Left kidney (tissue), 8 donors: ENCODE data around the gene BCAN. TPM values are rescaled to one million over a fixed set of nuclear protein-coding genes. Genes with fewer than 3 reads are reported as not detected.
"Not testable (repeated sequence)": the region's sequence is repeated elsewhere in the genome, so short reads cannot be mapped to it uniquely, and the experiment has no call there.

Experiments
- DNase-seq: peaks from one replicate; pipeline ENCODE4 v3.0.0-alpha.2; 2013
- long read RNA-seq, 8 donors: transcript quantifications; one replicate each; lab custom pipeline, GENCODE V29; 2026
- polyA plus RNA-seq: library from polyadenylated mRNA; unstranded; fragments of 120-200 nt; gene quantifications from one replicate; pipeline ENCODE4 v1.2.1, GENCODE V29; 2013; ENCODE audit not compliant: insufficient read length

The BCAN gene
- 0.08 TPM for polyA plus RNA-seq
- long read RNA-seq, donor 1 = 0 reads
- long read RNA-seq, donor 2, partial matches to known transcripts = 58 of 98 reads
- long read RNA-seq, donor 2, other reads (novel, unspliced or antisense) = 40 of 98 reads
- long read RNA-seq, donor 3 = 0 reads
- long read RNA-seq, donor 4 = 0 reads
- long read RNA-seq, donor 5 = 0 reads
- long read RNA-seq, donor 6 = 0 reads
- long read RNA-seq, donor 7 = 0 reads
- long read RNA-seq, donor 8 = 0 reads

- DNase-seq = no peak
Measured at GRCh38 chr1:156641761-156642264, at the start of gene BCAN. BCAN (plus strand) TSS chr1:156642117; CDS start chr1:156646055, 3,938 bp downstream.

DNA sequence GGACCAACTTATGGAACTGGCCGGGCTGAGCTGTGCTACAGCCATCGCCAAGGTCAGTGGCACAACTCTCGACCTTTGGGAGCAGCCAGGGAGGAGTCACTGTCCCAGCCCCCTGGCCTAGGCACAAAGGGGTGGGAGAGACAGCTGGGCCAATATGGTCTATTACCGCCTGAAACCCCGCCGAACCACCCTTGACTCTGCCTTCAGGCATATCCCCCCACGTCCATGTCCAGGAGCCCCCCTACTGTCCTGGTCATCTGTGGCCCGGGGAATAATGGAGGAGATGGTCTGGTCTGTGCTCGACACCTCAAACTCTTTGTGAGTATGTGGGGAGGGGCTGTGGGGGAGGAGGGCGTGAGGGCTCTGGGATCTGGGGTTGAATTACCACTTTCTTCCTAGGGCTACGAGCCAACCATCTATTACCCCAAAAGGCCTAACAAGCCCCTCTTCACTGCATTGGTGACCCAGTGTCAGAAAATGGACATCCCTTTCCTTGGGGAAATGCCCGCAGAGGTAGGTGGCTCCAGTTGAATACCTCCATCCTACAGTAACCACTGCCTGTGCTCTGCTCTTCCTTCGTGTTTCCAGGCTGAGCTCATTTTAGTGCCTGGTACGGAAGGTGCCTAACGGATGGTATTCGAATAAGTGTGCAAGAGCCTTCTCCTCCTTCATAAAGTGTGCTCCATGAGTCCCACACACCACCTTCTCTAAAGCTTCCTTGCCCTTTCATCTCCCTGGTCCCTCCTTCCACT is 49.6 kb upstream of the BCAN start:
- DNase-seq = no peak

DNA sequence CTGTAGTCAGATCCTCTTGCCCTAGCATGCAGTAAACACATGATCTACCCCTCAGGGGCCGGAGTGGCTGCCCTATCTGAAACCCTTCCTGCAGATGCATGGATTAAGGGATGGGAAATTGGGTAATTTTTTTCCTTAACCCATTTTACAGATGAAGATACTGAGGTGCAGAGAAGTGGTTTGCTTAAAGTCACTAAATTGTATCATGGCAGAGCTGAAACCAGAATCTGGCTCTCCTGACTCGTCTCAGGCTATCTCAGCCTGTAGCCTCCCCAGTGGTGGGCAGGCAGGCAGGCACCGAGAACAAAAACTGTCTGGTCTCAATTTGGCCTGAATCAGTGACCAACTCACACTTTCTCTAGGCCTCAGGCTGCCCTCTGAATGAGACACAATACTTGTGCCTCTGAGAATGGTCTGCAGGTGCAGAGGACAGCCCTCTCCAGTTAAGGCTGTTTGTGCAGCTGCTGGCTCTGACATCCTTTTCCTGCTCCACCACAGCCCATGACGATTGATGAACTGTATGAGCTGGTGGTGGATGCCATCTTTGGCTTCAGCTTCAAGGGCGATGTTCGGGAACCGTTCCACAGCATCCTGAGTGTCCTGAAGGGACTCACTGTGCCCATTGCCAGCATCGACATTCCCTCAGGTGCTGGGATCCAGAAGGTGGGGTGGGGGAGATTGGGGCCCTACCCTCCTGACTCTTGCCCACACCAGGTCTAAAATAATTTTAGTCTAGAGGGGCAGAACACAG is 48.8 kb upstream of the BCAN start:
- DNase-seq = no peak

- DNase-seq = no peak
Measured at GRCh38 chr1:156593661-156593989, 48.3 kb upstream of the BCAN start.

DNA sequence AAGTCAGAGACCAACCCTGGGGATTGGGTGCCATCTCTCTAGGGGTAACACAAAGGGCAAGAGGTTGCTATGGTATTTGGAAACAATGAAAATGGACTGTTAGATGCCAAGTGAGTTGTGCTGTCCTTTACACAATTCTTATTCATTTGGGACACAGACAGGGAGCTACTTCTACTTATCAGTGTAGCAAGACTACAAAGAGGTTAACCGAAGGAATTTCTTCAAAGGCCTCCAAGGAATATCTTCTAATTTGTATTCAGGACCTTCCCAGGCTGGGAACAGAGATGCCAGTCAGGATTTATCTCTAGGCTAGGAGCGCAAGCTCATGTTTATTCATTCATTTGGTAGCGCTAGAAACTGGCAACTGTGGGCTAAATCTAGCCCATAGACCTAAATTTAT is 47.7 kb upstream of the BCAN start:
- DNase-seq = no peak

DNA sequence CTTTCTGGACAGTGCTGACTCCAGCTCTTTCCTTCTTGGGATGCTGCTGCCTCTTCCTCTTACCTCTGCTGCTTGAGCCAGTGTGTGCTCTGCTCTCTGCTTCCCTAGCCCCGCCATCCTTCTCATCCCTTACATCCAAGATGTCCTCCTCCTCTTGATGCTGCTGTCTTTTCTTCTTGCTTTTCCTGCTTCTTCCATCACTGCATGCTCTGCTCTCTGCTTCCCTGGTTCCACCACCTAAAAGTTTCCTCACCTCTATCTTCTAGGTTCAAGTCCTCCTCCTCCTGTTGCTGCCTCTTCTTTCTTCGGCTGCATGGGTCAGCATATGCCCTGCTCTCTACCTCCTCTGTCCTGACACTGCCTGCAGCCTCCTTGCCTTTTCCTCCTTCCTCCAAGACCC is 46.9 kb upstream of the BCAN start:
- no peak for DNase-seq

GRCh38 chr1:156596426-156596825 is 45.5 kb upstream of the BCAN start:
- no peak for DNase-seq

DNA sequence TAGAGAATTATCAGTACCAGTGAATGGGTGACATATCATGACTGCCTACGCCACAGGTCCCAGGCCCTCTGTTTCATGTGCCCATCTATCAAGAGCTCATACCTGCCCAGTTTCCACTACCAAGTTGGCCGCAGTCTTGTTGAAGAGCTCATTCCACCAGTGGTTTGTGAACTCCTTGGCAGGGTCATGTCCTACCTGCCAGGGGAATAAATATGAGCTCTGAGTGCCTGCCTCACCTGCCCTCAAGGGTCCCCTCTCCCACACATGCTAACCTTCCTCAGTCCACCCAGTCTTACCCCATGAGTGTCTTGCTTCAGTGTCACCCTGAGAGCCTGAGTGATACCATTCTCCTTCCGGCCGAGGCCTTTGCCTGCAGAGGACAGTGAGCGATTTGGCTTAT is 43.8 kb upstream of the BCAN start:
- DNase-seq = no peak

DNA sequence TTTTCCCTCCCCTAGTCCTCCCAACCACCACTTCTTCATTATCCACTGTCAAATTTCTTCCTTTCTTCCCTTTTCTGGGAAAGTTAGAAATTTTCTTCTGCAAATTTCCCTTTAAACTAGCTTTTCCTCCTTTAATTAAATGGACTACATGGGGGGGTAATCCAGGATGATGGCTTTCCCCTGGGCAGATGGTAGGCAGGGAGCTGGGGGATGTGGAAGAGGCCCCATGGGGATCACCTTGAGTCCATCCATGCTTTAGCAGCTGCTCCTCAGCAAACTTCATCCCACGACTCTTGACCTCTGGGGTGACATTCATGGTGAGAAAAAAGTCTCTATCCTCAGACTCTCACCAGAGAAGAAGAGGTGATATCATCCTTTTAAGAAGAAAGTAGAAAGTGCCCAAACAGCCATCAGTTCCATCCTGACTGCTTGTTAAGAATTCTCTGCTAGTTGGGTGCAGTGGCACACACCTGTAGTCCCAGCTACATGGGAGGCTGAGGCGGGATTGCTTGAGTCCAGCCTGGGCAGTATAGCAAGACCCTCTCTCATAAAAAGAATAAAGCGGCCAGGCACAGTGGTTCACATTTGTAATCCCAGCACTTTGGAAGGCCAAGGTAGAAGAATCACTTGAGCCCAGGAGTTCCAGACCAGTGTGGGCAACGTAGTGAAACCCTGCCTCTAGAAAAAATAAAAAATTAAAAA is 43.0 kb upstream of the BCAN start:
- DNase-seq = no peak

DNA sequence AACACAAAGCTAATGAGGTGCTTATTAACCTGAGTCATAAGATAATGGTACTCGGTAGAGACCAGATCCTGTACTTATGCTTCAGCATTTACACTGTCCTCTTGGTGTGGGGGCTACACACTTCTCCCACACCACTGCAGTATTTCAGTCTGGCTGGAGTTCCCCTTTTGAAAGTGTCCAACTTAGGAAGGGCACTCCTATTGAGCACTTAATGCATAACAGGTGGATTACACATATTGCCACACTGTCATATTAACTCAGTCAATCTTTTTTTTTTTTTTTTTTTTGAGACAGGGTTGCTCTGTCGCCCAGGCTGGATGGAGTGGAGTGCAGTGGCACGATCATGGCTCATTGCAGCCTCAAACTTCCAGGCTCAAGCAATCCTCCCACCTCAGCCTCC is 42.1 kb upstream of the BCAN start:
- no peak for DNase-seq

DNA sequence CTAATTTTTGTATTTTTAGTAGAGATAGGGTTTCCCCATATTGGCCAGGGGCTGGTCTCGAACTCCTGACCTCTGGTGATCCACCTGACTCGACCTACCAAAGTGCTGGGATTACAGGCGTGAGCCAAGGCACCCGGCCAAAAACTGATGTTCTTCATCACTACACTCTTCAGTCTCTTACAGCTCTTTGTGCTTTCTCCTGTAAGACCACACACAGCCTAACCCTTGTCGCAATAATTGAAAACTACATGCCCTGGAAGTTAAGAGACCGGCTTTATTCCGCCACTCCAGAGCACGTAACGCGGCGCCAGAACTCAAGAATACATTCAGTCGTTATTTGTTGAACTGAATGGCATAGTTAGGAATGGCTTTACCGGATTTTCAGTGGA is 41.2 kb upstream of the BCAN start:
- DNase-seq = no peak

DNA sequence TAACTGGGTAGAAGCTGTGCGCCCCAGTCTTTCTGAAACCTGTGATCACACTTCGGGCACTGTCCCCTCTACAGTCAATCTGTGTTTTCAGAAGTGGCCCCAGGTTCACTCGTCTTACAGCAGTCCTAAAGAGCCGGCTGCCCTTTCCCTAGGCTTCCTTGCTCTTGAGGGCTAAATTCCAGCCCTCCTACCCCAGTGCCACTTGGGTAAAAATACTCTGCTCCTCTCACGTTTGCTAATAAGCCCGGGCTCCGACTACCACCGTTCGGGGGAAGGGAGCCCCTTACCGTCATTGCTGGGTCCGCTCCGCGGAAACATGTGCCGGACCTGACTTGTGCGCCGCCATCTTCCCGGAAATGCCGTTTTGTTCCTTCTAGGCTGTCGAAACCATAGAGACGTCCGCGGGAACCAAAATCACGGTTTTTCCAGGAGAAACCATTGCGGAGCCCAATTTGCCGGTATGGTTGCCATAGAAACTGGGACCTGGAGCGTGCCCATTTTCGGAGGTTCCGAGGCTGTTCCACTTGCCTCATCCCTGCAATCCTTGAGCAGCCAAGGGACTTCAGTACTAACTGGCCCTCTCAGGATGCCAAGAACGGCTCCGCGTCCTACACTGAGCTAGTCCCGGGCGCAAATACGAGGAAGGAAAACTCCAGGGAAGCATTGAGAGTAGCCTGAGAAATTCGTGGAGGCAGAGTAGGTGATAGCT is 40.6 kb upstream of the BCAN start, which contains the start of gene GPATCH4:
TSS of gene GPATCH4 (minus strand) at position 358 of the 709 bp plus-strand sequence.
- peak; percentile 83 for DNase-seq

GRCh38 chr1:156601892-156602291 is 40.0 kb upstream of the BCAN start:
- DNase-seq = no peak

DNA sequence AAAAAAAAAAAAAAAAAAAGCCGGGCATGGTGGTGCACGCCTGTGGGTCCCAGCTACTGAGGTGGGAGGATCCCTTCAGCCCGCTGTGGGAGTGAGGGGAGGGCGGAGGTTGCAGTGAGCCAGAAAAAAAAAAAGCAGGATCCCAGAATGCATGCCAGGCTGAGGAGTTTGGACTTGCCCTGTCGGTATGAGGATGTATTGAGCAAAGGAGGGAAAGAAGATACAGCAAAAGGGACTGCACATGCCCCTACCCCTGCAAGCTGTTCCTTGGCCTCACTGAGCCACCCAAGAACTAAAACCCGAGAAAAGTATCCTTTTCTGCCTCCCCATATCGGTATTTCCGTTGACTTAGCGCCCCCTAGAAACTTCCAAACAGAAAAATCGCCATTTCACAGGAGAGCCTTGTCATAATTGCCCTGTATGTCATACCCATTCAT is 39.3 kb upstream of the BCAN start:
- DNase-seq = no peak

DNA sequence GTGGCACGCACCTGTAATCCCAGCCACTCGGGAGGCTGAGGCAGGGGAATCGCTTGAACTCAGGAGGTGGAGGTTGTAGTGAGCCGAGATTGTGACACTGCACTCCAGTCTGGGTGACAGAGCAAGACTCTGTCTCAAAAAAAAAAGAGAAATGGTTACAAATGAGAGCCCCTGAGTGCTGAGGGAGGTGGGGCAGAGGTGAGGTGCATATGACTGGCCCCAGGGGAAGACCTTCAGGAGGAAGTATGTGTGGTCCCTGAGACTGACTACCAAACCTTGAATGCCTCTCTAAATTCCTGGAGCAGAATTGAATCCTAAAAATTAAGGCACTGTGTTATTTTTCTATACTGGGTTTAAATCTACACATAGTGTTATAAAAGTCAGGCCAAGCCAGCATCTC is 34.6 kb upstream of the BCAN start:
- not testable (repeated sequence) for DNase-seq

GRCh38 chr1:156608036-156608674 is 33.8 kb upstream of the BCAN start:
- DNase-seq = no peak

GRCh38 chr1:156608981-156609380 is 32.9 kb upstream of the BCAN start:
- no peak for DNase-seq

DNA sequence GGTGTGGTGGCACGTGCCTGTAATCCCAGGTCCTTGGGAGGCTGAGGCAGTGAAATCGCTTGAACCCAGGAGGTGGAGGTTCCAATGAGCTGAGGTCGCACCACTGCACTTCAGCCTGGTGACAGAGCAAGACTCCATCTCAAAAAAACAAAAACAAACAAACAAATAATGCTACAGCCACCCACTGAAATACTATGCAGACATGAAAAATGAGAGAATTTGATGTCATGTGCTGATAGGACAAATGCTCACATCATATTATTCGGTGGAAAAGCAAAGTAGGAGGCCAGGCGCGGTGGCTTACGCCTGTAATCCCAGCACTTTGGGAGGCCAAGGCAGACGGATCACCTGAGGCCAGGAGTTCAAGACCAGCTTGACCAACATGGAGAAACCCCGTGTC is 31.8 kb upstream of the BCAN start:
- DNase-seq = not testable (repeated sequence)

GRCh38 chr1:156612666-156613065 is 29.3 kb upstream of the BCAN start:
- DNase-seq = no peak

DNA sequence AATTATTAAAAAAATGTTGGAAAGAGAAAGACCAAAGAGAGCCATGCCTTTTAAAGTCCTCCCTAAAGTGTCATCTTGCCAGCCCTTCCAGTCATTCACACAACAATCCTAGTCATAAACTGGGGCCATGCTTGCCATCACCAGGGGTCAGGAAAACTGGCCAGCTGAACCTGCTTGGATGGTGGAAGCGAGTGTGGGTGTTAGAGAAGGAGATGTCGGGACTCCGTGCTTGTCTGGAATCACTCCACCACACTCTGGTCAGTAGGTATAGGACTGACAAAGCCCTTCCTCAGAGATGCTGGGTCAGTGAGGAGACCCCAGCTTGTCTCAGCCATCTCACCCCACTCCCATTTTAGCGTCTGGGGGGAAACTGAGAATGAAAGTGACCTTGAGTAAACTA is 26.0 kb upstream of the BCAN start:
- DNase-seq = no peak

- DNase-seq = peak; percentile 87
Measured at GRCh38 chr1:156616463-156616862, 25.5 kb upstream of the BCAN start.
